ENCODE results near the gene FAAP20.

DNA sequence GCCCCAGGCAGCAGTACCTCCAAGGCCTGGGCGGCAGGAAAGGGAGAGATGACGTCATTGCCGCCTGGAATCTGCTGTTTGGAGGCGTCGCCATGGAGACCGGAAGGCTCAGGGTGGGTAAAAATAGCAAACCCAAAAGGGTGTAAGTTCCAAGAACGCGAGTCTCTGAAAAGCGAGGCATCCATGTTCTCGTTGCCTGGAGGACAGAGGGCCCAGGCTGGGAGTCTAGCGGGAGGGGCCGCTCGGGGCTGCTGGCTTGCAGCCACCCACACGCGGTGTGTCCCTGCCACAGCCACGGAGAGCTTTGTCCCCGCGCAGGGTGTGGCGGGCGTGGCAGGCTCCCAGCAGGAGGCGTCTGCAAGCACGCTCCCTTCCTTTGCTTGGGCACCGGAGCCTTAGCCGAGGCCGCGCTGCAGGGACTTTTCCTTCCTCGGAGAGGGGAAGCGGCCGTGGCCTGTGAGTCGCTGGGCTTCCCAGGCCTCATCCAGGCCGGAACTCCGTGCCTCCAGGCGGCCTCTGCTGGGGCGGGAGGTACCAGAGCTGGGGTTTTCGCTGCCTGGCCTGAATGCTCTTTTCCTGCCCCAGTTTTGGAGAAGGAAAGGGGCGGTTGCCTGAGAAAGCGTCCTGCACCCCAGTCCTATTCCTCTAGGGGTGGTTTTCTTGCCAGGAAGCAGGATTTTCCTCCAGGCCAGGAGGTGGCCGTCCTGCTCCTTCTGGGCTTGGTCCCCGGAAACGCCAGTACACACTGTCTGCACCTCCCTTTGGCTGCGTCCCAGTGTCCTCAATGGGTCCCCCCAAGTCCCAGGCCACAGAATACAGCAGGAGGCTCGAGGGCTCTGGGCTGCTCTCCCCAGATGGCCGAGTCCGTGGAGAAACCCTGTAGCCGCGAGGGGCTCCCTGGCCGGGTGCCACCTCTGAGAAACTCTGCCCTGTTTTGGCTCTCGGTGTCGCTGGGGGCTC is 18.2 kb upstream of the FAAP20 start:
- TF ChIP-seq SP1 (CRISPR knock-in tag; conservative IDR thresholded peaks at IDR 0.05) (0 out of 2 replicates have a peak, but pooled peaks have one; percentile 3), TEAD4 (CRISPR knock-in tag; IDR thresholded peaks at IDR 0.05) (no peak), ELF4 (CRISPR knock-in tag; IDR thresholded peaks at IDR 0.05; ENCODE audit: low read depth) (no peak), FOXP1 (CRISPR knock-in tag; IDR thresholded peaks at IDR 0.05; ENCODE audit: borderline replicate concordance) (no peak), ATF6 (CRISPR knock-in tag; IDR thresholded peaks at IDR 0.05) (no peak), GABPB1 (CRISPR knock-in tag; IDR thresholded peaks at IDR 0.05) (no peak), NR3C1 (CRISPR knock-in tag; conservative IDR thresholded peaks at IDR 0.05; ENCODE audit: low read depth) (no peak), CREB1 (CRISPR knock-in tag; IDR thresholded peaks at IDR 0.05) (no peak), JUN (CRISPR knock-in tag; IDR thresholded peaks at IDR 0.05) (no peak), KAT7 (CRISPR knock-in tag; IDR thresholded peaks at IDR 0.05; ENCODE audit: borderline replicate concordance) (no peak), ZNF263 (CRISPR knock-in tag; IDR thresholded peaks at IDR 0.05; ENCODE audit: low read depth) (no peak), ZNF317 (CRISPR knock-in tag; IDR thresholded peaks at IDR 0.05; ENCODE audit: borderline replicate concordance, low read depth) (no peak)
- TF ChIP-seq, protein P1, sequence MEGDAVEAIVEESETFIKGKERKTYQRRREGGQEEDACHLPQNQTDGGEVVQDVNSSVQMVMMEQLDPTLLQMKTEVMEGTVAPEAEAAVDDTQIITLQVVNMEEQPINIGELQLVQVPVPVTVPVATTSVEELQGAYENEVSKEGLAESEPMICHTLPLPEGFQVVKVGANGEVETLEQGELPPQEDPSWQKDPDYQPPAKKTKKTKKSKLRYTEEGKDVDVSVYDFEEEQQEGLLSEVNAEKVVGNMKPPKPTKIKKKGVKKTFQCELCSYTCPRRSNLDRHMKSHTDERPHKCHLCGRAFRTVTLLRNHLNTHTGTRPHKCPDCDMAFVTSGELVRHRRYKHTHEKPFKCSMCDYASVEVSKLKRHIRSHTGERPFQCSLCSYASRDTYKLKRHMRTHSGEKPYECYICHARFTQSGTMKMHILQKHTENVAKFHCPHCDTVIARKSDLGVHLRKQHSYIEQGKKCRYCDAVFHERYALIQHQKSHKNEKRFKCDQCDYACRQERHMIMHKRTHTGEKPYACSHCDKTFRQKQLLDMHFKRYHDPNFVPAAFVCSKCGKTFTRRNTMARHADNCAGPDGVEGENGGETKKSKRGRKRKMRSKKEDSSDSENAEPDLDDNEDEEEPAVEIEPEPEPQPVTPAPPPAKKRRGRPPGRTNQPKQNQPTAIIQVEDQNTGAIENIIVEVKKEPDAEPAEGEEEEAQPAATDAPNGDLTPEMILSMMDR (IDR thresholded peaks at IDR 0.05): no peak
- TF ChIP-seq, protein P2, sequence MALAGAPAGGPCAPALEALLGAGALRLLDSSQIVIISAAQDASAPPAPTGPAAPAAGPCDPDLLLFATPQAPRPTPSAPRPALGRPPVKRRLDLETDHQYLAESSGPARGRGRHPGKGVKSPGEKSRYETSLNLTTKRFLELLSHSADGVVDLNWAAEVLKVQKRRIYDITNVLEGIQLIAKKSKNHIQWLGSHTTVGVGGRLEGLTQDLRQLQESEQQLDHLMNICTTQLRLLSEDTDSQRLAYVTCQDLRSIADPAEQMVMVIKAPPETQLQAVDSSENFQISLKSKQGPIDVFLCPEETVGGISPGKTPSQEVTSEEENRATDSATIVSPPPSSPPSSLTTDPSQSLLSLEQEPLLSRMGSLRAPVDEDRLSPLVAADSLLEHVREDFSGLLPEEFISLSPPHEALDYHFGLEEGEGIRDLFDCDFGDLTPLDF (CRISPR knock-in tag; IDR thresholded peaks at IDR 0.05): no peak

Measured in WTC11 (cell line).